HG03460 (cell line): ENCODE data around the gene BATF.

Source experiments
- ATAC-seq: cut with Tn5 transposase; IDR thresholded peaks from one replicate; pipeline ENCODE4 v1.9.1; 2021; ENCODE audit not compliant: unreplicated experiment

Gene BATF

DNA sequence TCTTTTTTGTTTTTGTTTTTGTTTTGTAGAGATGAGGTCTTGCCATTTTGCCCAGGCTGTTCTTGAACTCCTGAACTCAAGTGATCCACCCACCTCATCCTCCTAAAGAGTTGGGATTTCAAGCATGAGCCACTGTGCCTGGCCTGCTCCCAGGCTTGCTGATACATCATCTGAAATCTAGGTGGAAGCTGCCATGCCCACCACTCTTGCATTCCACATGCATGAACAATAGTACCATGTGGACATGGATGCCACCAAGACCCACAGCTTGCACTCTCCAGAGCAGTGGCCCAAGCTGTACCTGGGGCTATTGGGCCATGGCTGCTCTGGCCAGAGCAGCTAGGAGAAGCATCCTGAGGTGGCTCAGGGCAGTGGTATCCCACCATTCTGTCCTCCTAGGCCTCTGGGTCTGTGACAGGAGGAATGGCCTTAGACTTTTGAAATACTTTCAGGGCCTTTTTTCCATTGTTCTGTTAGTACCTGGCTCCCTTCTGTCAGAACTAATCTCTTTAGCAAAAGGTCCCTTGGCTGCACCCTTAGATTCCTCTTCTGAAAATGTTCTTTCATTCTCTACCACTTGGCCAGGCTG lies 69.8 kb downstream of the BATF start:
- ATAC-seq = no peak

DNA sequence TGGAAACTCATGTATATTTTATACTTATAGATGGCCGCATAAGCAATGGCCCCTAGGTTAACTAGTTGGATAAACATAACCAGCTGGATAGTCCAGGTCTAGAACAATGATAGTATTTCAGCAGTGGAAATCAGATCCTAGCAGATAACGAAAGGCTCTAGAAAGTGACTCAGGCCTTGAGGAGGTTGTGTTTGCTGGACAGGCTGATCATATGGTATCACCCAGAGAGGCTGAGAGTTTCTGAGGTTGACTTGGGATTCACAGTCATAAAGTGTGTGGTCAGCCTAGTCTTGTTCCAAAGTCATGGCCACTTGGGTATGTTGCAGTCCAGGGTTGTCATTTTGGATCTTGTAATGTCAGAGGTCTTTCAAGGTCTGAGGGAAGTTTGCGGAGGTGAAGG lies 73.0 kb downstream of the BATF start:
- ATAC-seq = no peak
